Fibroblast of the aortic adventitia (primary cell): Measurements from ENCODE around the gene ATP8B1. TPM values are rescaled to one million over a fixed set of nuclear protein-coding genes. Genes with fewer than 3 reads are reported as not detected.

Experiments
- DNase-seq: peaks from one replicate; pipeline ENCODE4 v3.0.0-alpha.2; 2010; ENCODE audit warnings: low read depth
- H3K4me3 ChIP-seq: 2 replicates; pipeline ENCODE4 v1.5.1; 2011; ENCODE audit warnings: low read depth, mild to moderate bottlenecking, control low read depth, low read length, moderate library complexity
- total RNA-seq: library from RNA; depleted of rRNA; stranded (reverse); fragments of >200 nt; gene quantifications from 2 replicates; pipeline ENCODE4 v1.2.3, GENCODE V29; 2012; ENCODE audit warnings: low replicate concordance
- TF ChIP-seq, protein P1 (sequence below): IDR thresholded peaks from 2 replicates; pipeline ENCODE4 v1.5.1; 2011; ENCODE audit warnings: mild to moderate bottlenecking, low read length, control low read depth, inconsistent platforms; ENCODE audit not compliant: insufficient read depth

The ATP8B1 gene
- total RNA-seq, 1 donor: 80.4 TPM

- H3K4me3 ChIP-seq: peak overlapping the region; percentile 79
- TF ChIP-seq, protein P1, sequence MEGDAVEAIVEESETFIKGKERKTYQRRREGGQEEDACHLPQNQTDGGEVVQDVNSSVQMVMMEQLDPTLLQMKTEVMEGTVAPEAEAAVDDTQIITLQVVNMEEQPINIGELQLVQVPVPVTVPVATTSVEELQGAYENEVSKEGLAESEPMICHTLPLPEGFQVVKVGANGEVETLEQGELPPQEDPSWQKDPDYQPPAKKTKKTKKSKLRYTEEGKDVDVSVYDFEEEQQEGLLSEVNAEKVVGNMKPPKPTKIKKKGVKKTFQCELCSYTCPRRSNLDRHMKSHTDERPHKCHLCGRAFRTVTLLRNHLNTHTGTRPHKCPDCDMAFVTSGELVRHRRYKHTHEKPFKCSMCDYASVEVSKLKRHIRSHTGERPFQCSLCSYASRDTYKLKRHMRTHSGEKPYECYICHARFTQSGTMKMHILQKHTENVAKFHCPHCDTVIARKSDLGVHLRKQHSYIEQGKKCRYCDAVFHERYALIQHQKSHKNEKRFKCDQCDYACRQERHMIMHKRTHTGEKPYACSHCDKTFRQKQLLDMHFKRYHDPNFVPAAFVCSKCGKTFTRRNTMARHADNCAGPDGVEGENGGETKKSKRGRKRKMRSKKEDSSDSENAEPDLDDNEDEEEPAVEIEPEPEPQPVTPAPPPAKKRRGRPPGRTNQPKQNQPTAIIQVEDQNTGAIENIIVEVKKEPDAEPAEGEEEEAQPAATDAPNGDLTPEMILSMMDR: no peak
- DNase-seq: no peak
Measured at GRCh38 chr18:57630754-57631595, 172.1 kb downstream of the ATP8B1 start.

GRCh38 chr18:57630002-57630753, 172.9 kb downstream of the ATP8B1 start:
- TF ChIP-seq, protein P1: peak; percentile 71
- DNase-seq: peak; percentile 95
- H3K4me3 ChIP-seq: peak overlapping the region; percentile 79

- H3K4me3 ChIP-seq: no peak overlapping the region
- TF ChIP-seq, protein P1: no peak
- DNase-seq: no peak
Measured at GRCh38 chr18:57629422-57629821, 173.7 kb downstream of the ATP8B1 start.

GRCh38 chr18:57627488-57627887, 175.6 kb downstream of the ATP8B1 start:
- DNase-seq: no peak
- no peak overlapping the region for H3K4me3 ChIP-seq
- TF ChIP-seq, protein P1: no peak

DNA sequence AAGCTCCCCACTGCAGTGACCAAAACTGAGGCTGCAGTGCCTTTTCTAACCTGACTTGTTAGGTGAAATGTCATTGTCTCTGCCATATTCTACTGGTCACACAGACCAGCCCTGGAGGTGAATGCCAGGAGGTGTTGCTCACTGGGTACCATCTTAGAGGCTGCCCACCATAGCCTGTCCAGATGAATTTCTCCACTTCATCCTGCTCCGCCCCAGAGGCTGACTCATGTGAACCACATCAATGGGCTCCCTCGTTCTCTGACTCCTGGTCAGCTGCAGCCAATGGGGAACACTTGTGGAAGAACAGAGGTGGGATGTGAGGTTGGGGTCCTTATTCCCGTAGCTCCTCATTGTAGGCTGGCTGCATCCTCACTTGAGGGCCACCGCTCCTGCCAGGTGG, 178.1 kb downstream of the ATP8B1 start:
- DNase-seq: no peak
- TF ChIP-seq, protein P1: no peak
- H3K4me3 ChIP-seq: no peak overlapping the region

DNA sequence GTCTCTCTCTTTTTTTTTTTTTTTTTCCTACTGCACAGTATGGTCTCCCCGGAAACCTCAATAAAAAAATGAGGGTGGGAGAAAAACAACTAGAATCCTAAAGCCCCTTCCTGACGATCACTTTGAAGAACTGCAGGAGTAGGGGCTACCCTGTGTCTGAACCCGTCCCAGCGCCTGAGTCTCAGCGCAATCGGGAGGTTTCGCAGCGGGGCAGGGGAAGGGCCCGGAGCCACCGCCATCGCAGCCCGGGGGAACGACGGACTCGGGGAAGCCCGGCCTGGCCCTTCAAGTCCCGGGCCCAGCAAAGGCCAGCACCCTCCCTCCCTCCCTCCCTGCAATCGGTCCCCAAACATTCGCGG, 181.9 kb downstream of the ATP8B1 start:
- DNase-seq: no peak
- H3K4me3 ChIP-seq: peak overlapping the region; percentile 98
- TF ChIP-seq, protein P1: no peak
